GM21367 (cell line): ENCODE measurements around the gene GSTO1.
A peak's percentile ranks its signal among the peaks of the same experiment; 100 is the strongest.

Source experiments
- ATAC-seq: cut with Tn5 transposase; IDR thresholded peaks from one replicate; pipeline ENCODE4 v1.9.1; 2021; ENCODE audit not compliant: unreplicated experiment

The GSTO1 gene

DNA sequence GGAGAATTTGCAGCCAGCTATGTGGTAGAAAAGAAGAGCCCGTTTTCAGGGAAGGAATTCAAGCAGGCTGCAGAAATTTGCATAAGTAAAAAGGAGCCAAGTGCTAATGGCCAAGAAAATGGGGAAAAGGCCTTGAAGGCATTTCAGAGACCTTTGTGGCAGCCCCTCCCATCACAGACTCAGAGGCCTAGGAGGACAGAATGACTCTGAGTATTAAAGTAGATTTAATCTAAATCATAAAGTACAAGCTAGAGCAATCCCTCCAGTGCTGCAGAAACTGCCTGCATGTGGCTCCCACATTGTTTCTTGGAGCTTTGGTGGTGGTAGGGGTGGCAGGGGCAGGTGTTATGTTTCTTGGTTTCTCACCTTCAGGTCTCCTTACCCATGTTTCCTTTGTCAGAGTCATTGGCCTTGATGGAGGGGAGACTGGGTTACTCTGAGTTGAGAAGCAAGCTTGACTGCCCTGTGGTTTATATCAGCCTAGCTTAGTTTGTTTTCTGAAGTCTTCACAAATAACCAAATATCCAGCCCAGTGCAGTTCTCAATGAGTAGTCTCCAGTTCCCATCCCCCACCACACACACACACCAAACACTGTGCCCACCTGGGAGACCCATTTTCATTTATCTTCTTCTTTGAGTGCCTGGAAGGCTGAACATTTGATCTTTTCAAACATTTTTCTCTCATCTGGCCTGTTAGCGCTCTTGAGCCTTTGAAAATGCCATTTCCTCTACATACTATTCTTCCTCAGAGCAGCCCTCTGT, 49.1 kb downstream of the GSTO1 start:
- no peak for ATAC-seq

GRCh38 chr10:104304356-104304745, 49.7 kb downstream of the GSTO1 start:
- ATAC-seq = no peak

DNA sequence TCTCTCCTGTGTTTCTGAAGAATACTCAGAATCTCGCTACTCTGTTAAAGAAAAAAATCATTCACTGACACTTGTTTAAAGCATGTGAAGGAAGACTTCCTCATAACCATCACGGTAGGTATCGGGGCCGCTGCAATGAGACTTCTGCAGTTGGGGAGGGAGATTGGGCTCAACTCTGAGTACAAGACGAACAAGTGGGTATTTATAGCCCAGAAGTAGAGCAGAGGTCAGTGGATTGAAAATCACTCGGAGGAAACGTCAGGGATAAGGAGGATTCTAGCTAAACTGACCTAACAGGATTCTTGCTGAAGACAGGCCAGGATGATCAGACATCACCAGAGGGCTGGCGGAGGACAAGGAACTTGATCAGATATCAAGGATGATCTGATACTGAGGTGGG, 50.2 kb downstream of the GSTO1 start:
- ATAC-seq = no peak

- no peak for ATAC-seq
Measured at GRCh38 chr10:104306897-104307296, 52.2 kb downstream of the GSTO1 start.

- no peak for ATAC-seq
Measured at GRCh38 chr10:104307576-104308438, 53.1 kb downstream of the GSTO1 start.

DNA sequence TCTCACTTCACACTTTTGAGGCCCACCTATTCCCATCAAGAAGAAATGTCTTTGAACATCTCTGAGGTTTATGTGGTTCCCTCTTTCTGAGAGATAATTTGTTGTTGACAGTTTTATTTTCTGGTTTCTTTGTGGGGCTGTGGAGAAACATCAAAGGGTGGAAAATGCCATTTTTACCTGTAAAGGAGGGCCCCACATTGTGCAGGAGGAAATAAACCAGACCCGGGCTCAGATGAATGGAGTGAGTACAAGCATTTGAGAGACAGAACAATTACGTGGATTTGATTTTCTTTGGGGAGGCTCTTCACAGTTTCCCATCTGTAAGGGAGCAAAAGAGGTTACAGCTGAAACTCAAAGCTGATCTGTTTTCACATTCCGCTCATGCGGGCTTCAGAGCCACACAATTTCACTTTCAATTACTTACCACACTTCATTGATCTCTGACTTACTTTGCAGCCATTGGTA, 53.8 kb downstream of the GSTO1 start:
- ATAC-seq = peak; percentile 84

GRCh38 chr10:104309980-104310978, 55.6 kb downstream of the GSTO1 start:
- ATAC-seq = no peak

DNA sequence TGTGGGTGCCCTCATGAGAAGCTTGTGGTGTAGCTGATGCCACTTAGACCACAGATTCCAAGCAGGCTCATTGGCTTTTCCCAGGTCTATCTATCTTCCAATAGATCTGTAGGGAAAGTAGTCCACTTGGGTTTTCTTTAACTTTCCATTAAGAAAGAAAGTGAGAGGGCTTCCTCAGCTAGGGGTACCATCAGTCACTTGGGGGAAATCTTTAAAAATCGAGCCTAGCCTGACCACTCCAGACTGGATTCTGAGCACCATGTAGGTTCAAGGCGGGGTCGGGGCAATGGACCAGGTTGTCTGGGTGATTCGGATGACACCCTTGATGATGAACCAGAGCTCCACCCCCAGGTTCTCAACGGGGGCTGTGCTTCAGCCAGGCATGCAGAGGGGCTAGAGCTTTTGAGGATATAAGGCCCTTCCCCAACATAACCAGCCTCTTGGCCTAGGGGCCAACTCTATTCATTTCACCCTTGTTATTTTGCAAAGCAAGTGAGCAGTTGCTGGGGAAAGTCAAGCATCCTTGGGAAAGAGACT, 56.6 kb downstream of the GSTO1 start:
- ATAC-seq = no peak

GRCh38 chr10:104314591-104315485, 60.1 kb downstream of the GSTO1 start:
- ATAC-seq = no peak

- no peak for ATAC-seq
Measured at GRCh38 chr10:104315486-104315921, 60.8 kb downstream of the GSTO1 start.

GRCh38 chr10:104316321-104317099, 61.8 kb downstream of the GSTO1 start:
- ATAC-seq = no peak
